Suprapubic skin (tissue), 4 donors: ENCODE measurements around the gene SLC34A3. TPM values are rescaled to one million over a fixed set of nuclear protein-coding genes. Genes with fewer than 3 reads are reported as not detected.
A peak's percentile ranks its signal among the peaks of the same experiment; 100 is the strongest.
"Not testable (repeated sequence)": the region's sequence is repeated elsewhere in the genome, so short reads cannot be mapped to it uniquely, and the experiment has no call there.

Experiments
- DNase-seq, 2 donors: peaks; one replicate each; pipeline ENCODE4 v3.0.0-alpha.2; 2019; ENCODE audit warnings: low spot score in 2 of 2
- H3K27ac ChIP-seq: fragments of 200-600 bp; sonication (generic); one replicate; pipeline ENCODE4 v1.5.1; 2019
- H3K27me3 ChIP-seq: fragments of 200-600 bp; sonication (generic); one replicate; pipeline ENCODE4 v1.5.1; 2019
- H3K36me3 ChIP-seq: fragments of 200-600 bp; sonication (generic); one replicate; pipeline ENCODE4 v1.5.1; 2019
- H3K4me1 ChIP-seq: fragments of 200-600 bp; sonication (generic); one replicate; pipeline ENCODE4 v1.5.1; 2019
- H3K4me3 ChIP-seq: fragments of 200-600 bp; sonication (generic); one replicate; pipeline ENCODE4 v1.5.1; 2019; ENCODE audit warnings: mild to moderate bottlenecking
- H3K9me3 ChIP-seq: fragments of 200-600 bp; sonication (generic); one replicate; pipeline ENCODE4 v1.5.1; 2019
- EP300 ChIP-seq: sonication (generic); formaldehyde crosslinking; IDR thresholded peaks from one replicate; pipeline ENCODE4 v1.6.1; 2017; ENCODE audit warnings: antibody characterized with exemption
- POLR2A ChIP-seq, 2 donors: fragments of 450-650 bp; IDR thresholded peaks; one replicate each; pipeline ENCODE4 v1.6.1; 2017; ENCODE audit warnings: antibody characterized with exemption in 2 of 2, mild to moderate bottlenecking in 2 of 2, moderate library complexity in 2 of 2
- POLR2AphosphoS5 ChIP-seq, 3 donors: sonication (generic); formaldehyde crosslinking; IDR thresholded peaks; one replicate each; pipeline ENCODE4 v1.6.1; 2017; ENCODE audit warnings: antibody characterized with exemption in 3 of 3
- WGBS: methylation state at CpG from one replicate; pipeline ENCODE4 v1.1.5; 2018; 5-methylcytosine and 5-hydroxymethylcytosine counted together
- total RNA-seq, 4 donors: library from RNA; depleted of rRNA; stranded (reverse); fragments of >200 nt; gene quantifications; one replicate each; pipeline ENCODE4 v1.1.0, GENCODE V29; 2016
- TF ChIP-seq, protein P1 (sequence below), 2 donors: fragments of 200-600 bp in 1 of 2; fragments of 450-650 bp in 1 of 2; sonication (generic) in 1 of 2; IDR thresholded peaks; one replicate each; pipeline ENCODE4 v1.5.1; 2016 to 2019; ENCODE audit warnings: antibody characterized with exemption in 2 of 2, mild to moderate bottlenecking in 1 of 2, moderate library complexity in 1 of 2

Gene SLC34A3
- total RNA-seq, 4 donors from 2014 or later: 0.34 TPM; not detected in 3

- Histone ChIP-seq H3K27me3 (peaks cover 41% of the 10 kb centered on the region), H3K36me3 (peaks cover under 1% of the 10 kb centered on the region), H3K4me1 (peaks cover 48% of the 10 kb centered on the region), H3K9me3 (no peaks in the 10 kb centered on the region), H3K4me3 (peak overlapping the region; percentile 24), H3K27ac (peak overlapping the region; percentile 78)
- TF ChIP-seq EP300 (no peak), POLR2AphosphoS5 (IDR thresholded peaks at IDR 0.05) (no peak)
- 32% methylated on average over 9 of the region's 11 CpGs for WGBS
- DNase-seq: no peak
Measured at GRCh38 chr9:137236936-137237421, 6.3 kb downstream of the SLC34A3 start.

DNA sequence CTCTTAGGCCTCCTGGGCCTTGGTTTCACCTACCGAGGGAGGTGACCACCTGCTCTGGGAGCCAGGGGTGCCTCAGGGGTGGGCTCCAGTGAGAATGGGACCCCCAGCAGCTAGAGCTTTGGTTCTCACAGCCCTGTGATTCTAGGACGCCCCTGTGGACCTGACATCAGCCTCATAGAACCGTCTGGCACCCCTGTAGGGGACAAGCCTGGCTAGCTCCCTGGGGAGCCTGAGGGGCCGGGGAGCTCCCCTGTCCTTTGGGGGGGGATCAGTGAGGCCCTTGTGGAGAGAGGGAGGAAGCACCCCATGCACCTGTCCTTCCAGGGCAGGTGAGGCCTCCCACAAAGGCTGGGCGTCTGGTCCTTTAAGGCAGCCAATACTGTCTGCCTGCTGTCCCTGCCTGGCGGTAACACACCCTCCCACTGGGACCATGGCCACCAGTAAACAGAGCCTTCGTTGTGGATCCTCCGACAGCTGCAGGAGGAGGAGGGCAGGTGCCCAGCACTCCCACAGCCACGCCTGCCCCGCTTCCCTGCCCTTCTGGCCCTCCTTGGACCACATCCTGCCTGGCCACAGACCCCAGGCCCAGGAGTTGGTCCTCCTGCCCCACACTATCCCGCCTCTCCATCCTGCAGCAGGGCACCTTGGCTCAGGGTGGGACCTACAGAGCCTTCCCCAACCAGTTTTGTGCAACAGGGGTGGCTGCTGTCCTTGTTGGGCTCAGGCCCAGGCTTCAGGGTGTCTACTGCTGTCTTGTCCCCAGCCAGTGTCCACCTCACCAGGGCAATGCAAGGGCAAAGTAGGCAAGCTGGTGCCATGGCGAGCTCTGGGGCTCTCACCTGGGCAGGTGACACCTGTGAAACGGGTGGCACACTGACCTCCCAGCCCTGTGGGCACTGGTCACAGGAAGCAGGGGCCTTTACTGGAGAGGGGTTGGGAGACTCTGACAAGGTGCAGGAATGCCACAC is 7.3 kb downstream of the SLC34A3 start:
- H3K9me3 ChIP-seq: no peaks in the 10 kb centered on the region
- H3K4me3 ChIP-seq: no peak overlapping the region
- H3K27ac ChIP-seq: peak overlapping the region; percentile 78
- TF ChIP-seq EP300 (no peak), POLR2A (IDR thresholded peaks at IDR 0.05) (no peak), POLR2AphosphoS5 (IDR thresholded peaks at IDR 0.05) (no peak)
- TF ChIP-seq, protein P1, sequence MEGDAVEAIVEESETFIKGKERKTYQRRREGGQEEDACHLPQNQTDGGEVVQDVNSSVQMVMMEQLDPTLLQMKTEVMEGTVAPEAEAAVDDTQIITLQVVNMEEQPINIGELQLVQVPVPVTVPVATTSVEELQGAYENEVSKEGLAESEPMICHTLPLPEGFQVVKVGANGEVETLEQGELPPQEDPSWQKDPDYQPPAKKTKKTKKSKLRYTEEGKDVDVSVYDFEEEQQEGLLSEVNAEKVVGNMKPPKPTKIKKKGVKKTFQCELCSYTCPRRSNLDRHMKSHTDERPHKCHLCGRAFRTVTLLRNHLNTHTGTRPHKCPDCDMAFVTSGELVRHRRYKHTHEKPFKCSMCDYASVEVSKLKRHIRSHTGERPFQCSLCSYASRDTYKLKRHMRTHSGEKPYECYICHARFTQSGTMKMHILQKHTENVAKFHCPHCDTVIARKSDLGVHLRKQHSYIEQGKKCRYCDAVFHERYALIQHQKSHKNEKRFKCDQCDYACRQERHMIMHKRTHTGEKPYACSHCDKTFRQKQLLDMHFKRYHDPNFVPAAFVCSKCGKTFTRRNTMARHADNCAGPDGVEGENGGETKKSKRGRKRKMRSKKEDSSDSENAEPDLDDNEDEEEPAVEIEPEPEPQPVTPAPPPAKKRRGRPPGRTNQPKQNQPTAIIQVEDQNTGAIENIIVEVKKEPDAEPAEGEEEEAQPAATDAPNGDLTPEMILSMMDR (IDR thresholded peaks at IDR 0.05): no peak
- peaks cover 30% of the 10 kb centered on the region for H3K27me3 ChIP-seq
- WGBS: 87% methylated on average over 3 of the region's 13 CpGs
- peaks cover 58% of the 10 kb centered on the region for H3K4me1 ChIP-seq
- DNase-seq: no peak
- H3K36me3 ChIP-seq: peaks cover 11% of the 10 kb centered on the region

- WGBS: 50% methylated on average over 27 of the region's 27 CpGs
- Histone ChIP-seq H3K27ac (peak overlapping the region; percentile 96), H3K4me3 (peak overlapping the region; percentile 88), H3K4me1 (peaks cover 73% of the 10 kb centered on the region), H3K36me3 (peaks cover 15% of the 10 kb centered on the region), H3K27me3 (peaks cover 14% of the 10 kb centered on the region)
- not testable (repeated sequence) for H3K9me3 ChIP-seq, DNase-seq
Measured at GRCh38 chr9:137239541-137240200, 9.0 kb downstream of the SLC34A3 start.

DNA sequence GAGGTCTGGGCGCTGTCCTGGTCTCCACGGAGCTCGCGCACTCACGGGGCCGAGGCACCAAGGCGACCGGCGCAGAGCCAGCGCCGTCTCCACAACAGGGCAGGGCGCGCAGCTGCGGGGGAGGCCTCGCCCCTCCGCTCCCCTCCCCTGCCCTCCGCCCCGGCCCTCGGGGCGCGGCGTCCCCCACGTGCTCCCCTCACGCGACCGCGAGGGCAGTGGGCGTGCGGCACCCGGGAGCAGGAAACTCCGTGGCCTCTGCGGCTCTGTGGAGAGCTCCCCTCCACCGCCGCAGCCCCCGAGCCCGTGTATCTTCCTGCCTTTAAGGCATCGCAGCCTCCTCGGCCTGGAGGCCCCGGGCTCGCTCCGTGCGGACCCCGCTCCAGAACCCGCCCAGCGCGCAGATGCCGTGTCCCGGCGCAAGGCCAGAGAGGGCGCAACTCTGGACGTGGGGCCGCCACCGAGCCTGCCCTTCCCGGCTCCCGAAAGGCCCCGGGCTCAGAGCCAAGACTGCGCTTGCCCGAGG is 9.7 kb downstream of the SLC34A3 start:
- under 1% methylated on average over 31 of the region's 58 CpGs for WGBS
- DNase-seq: peak; percentile 91 to 93

DNA sequence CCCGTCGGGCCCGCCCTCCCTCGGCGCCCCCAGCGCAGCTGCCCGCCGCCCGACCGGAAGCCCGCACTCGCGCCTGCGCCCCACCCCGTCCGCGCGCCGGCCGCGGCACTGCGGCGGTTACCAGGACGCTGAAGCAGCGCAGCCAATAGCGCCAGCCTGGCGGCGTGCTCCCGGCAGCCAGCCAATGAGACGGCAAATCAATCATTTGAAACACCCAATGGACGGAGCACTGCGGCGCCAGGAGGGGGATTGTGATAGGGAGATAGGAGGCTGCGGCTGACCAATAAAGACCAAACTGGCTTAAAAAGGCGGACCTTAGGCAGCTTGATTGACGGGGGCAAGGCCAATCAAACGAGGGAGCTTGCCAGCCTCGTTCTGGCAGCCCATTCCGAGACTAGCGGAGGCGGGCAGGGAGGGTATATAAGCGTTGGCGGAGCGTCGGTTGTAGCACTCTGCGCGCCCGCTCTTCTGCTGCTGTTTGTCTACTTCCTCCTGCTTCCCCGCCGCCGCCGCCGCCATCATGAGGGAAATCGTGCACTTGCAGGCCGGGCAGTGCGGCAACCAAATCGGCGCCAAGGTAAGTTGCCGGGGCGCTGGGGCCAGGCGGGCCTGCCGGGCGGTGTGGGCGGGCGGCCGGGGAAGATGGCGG is 10.3 kb downstream of the SLC34A3 start, which contains the start of gene TUBB4B:
TUBB4B (plus strand) TSS at position 447 of the 649 bp plus-strand sequence; CDS start at position 521, 74 bp downstream.
- DNase-seq: peak; percentile 99 to 100
- WGBS: 0% methylated on average over 1 of the region's 67 CpGs
- peak within 1 kb of the TSS; percentile 96 for H3K27ac ChIP-seq
- peaks cover 83% of the 10 kb centered on the region for H3K4me1 ChIP-seq
- H3K9me3 ChIP-seq: no peaks in the 10 kb centered on the region
- peak within 1 kb of the TSS; percentile 88 for H3K4me3 ChIP-seq
- TF ChIP-seq, protein P1 (IDR thresholded peaks at IDR 0.05): peak in 1 of 2 donors; percentile 4
- TF ChIP-seq POLR2A (IDR thresholded peaks at IDR 0.05) (peak; percentile 100), EP300 (no peak), POLR2AphosphoS5 (IDR thresholded peaks at IDR 0.05) (peak; percentile 96 to 100 (median 100))
- H3K27me3 ChIP-seq: peaks cover under 1% of the 10 kb centered on the region
- peaks cover 15% of the 10 kb centered on the region for H3K36me3 ChIP-seq

More for the DNA sequence above, 9.7 kb downstream of the SLC34A3 start:
- Histone ChIP-seq H3K4me3 (peak overlapping the region; percentile 88), H3K36me3 (peaks cover 15% of the 10 kb centered on the region), H3K9me3 (no peaks in the 10 kb centered on the region), H3K4me1 (peaks cover 80% of the 10 kb centered on the region), H3K27me3 (peaks cover 7% of the 10 kb centered on the region), H3K27ac (peak overlapping the region; percentile 96)
- no peak for TF ChIP-seq POLR2AphosphoS5 (IDR thresholded peaks at IDR 0.05)
- TF ChIP-seq, protein P1 (IDR thresholded peaks at IDR 0.05): no peak
- TF ChIP-seq EP300: no peak
- peak in 1 of 2 donors; percentile 28 for TF ChIP-seq POLR2A (IDR thresholded peaks at IDR 0.05)
